PC-9 (cell line): ENCODE results near the gene SRXN1. TPM values are rescaled to one million over a fixed set of nuclear protein-coding genes. Genes with fewer than 3 reads are reported as not detected.

Source experiments
- BruUV-seq: library from RNA; stranded (reverse); fragments of 400-500 nt; replicated peaks from 2 replicates; lab custom pipeline; 2021; lab: Mats Ljungman, UMichigan
- CTCF ChIA-PET: fragments of 300-600 bp; sonication (Branson Sonifier 250); formaldehyde crosslinking; loops from one replicate; lab custom pipeline; 2022; ENCODE audit warnings: antibody characterized with exemption; lab: Charles Lee
- POLR2A ChIA-PET: fragments of 300-600 bp; sonication (Branson Sonifier 250); formaldehyde crosslinking; loops from one replicate; lab custom pipeline; 2022; ENCODE audit warnings: antibody characterized with exemption; ENCODE audit not compliant: unreplicated experiment; lab: Charles Lee
- DNase-seq, 2 experiments: peaks; one replicate each; pipeline versions ENCODE4 v3.0.0 to v3.0.0-alpha.2; 2015 to 2022; ENCODE audit warnings: mixed read lengths in 1 of 2
- H2AFZ ChIP-seq: fragments of 200-600 bp; sonication (generic); 2 replicates; pipeline ENCODE4 v1.8.1; 2017; ENCODE audit warnings: antibody characterized with exemption
- H3F3A ChIP-seq: fragments of 200-600 bp; sonication (generic); 2 replicates; pipeline ENCODE4 v1.8.1; 2017; ENCODE audit warnings: antibody characterized with exemption, mild to moderate bottlenecking, low read depth; ENCODE audit not compliant: insufficient read depth
- H3K27ac ChIP-seq: fragments of 200-600 bp; sonication (generic); 2 replicates; pipeline ENCODE4 v1.6.1; 2016; ENCODE audit warnings: mixed run types
- H3K27me3 ChIP-seq: fragments of 200-600 bp; sonication (generic); 2 replicates; pipeline ENCODE4 v1.6.1; 2016; ENCODE audit warnings: low read depth, mixed run types; ENCODE audit not compliant: insufficient read depth
- H3K36me3 ChIP-seq: fragments of 200-600 bp; sonication (generic); 2 replicates; pipeline ENCODE4 v1.6.1; 2016; ENCODE audit warnings: low read depth, mixed run types
- H3K4me1 ChIP-seq: fragments of 200-600 bp; sonication (generic); replicated peaks from 2 replicates; pipeline ENCODE4 v1.6.1; 2016; ENCODE audit warnings: mixed run types; ENCODE audit not compliant: insufficient read depth
- H3K4me2 ChIP-seq: fragments of 200-600 bp; sonication (generic); 2 replicates; pipeline ENCODE4 v1.6.1; 2017; ENCODE audit warnings: mixed run types
- H3K4me3 ChIP-seq: fragments of 200-600 bp; sonication (generic); 2 replicates; pipeline ENCODE4 v1.6.1; 2016; ENCODE audit warnings: mixed run types
- H3K79me2 ChIP-seq: fragments of 200-600 bp; sonication (generic); 2 replicates; pipeline ENCODE4 v1.6.1; 2017; ENCODE audit warnings: low read depth, mixed run types
- H3K9me2 ChIP-seq: fragments of 200-600 bp; sonication (generic); 2 replicates; pipeline ENCODE4 v1.8.1; 2017; ENCODE audit warnings: mild to moderate bottlenecking; ENCODE audit not compliant: insufficient read depth
- H3K9me3 ChIP-seq: fragments of 200-600 bp; sonication (generic); 2 replicates; pipeline ENCODE4 v1.8.1; 2016; ENCODE audit warnings: low read depth; ENCODE audit not compliant: insufficient read depth
- H4K20me1 ChIP-seq: fragments of 200-600 bp; sonication (generic); 2 replicates; pipeline ENCODE4 v1.8.1; 2017; ENCODE audit not compliant: insufficient read depth
- CTCF ChIP-seq: fragments of 200-600 bp; sonication (generic); conservative IDR thresholded peaks from 2 replicates; pipeline ENCODE4 v1.6.1; 2017; ENCODE audit warnings: mixed run types, antibody characterized with exemption, mild to moderate bottlenecking, moderate library complexity
- EZH2 ChIP-seq: fragments of 200-600 bp; sonication (generic); IDR thresholded peaks from 2 replicates; pipeline ENCODE4 v1.8.0; 2017; ENCODE audit warnings: antibody characterized with exemption, low read depth
- intact Hi-C: fragments of 100-400 bp; cut with micrococcal nuclease; formaldehyde crosslinking; loops from one replicate; pipeline ENCODE4 v1.10.0; 2022; ENCODE audit not compliant: unreplicated experiment
- total RNA-seq: library from RNA; stranded (reverse); gene quantifications from 2 replicates; pipeline ENCODE4 v1.2.3, GENCODE V29; 2021

SRXN1 gene
- total RNA-seq, 1 experiment from 2014 or later: 204 TPM

- no peak overlapping the region for H3K4me3 ChIP-seq
- no peaks in the 10 kb centered on the region for H3K4me1 ChIP-seq
- DNase-seq: no peak
- no peak overlapping the region for H2AFZ ChIP-seq
- TF ChIP-seq EZH2 (no peak), CTCF (no peak)
- H4K20me1 ChIP-seq: peaks cover 8% of the 10 kb centered on the region
- H3K9me2 ChIP-seq: no peaks in the 10 kb centered on the region
- intact Hi-C loops: no loop called here
- no peaks in the 10 kb centered on the region for H3K9me3 ChIP-seq
- H3K27ac ChIP-seq: no peak overlapping the region
- peaks cover 3% of the 10 kb centered on the region; the same call in 1 of the 2 replicates for H3K79me2 ChIP-seq
- H3K4me2 ChIP-seq: no peak overlapping the region
- no peaks in the 10 kb centered on the region for H3K36me3 ChIP-seq
- no peaks in the 10 kb centered on the region for H3K27me3 ChIP-seq
- BruUV-seq: no TSS peak
- POLR2A ChIA-PET: no interaction called here
- CTCF ChIA-PET: no interaction called here
- H3F3A ChIP-seq: peaks cover 32% of the 10 kb centered on the region
Measured at GRCh38 chr20:640674-641515, 12.1 kb downstream of the SRXN1 start.

- Histone ChIP-seq H3K4me2 (no peak overlapping the region), H3K4me3 (no peak overlapping the region), H3K9me2 (no peaks in the 10 kb centered on the region), H3K27ac (no peak overlapping the region), H3K79me2 (no peaks in the 10 kb centered on the region), H3K9me3 (no peaks in the 10 kb centered on the region), H4K20me1 (no peaks in the 10 kb centered on the region), H3K27me3 (peaks cover 8% of the 10 kb centered on the region; the same call in 1 of the 2 replicates), H3K36me3 (no peaks in the 10 kb centered on the region), H2AFZ (no peak overlapping the region), H3F3A (peaks cover 11% of the 10 kb centered on the region; the same call in 1 of the 2 replicates), H3K4me1 (no peaks in the 10 kb centered on the region)
- no TSS peak for BruUV-seq
- no peak for DNase-seq
- intact Hi-C loops: no loop called here
- ChIA-PET POLR2A (interaction anchor here (0.6 kb wide), 1 partner anchor 30 kb away, joined by 6 read pairs; no protein-coding TSS in a partner anchor), CTCF (interaction anchor here (0.7 kb wide), 1 partner anchor 22 kb away, joined by 11 read pairs; no protein-coding TSS in a partner anchor)
- TF ChIP-seq EZH2 (no peak), CTCF (no peak)
Measured at GRCh38 chr20:638579-638978, 14.4 kb downstream of the SRXN1 start.

- Histone ChIP-seq H3K9me2 (no peaks in the 10 kb centered on the region), H3K9me3 (no peaks in the 10 kb centered on the region), H2AFZ (no peak overlapping the region), H3K4me2 (no peak overlapping the region), H3K79me2 (no peaks in the 10 kb centered on the region), H3K4me3 (no peak overlapping the region), H3K36me3 (no peaks in the 10 kb centered on the region), H3K27ac (no peak overlapping the region), H3K4me1 (no peaks in the 10 kb centered on the region), H3F3A (peaks cover 5% of the 10 kb centered on the region; the same call in 1 of the 2 replicates), H3K27me3 (peaks cover 10% of the 10 kb centered on the region), H4K20me1 (no peaks in the 10 kb centered on the region)
- intact Hi-C loops: no loop called here
- DNase-seq: no peak
- CTCF ChIA-PET: no interaction called here
- no TSS peak for BruUV-seq
- TF ChIP-seq CTCF (no peak), EZH2 (no peak)
- POLR2A ChIA-PET: no interaction called here
Measured at GRCh38 chr20:637559-637958, 15.4 kb downstream of the SRXN1 start.
